Measurements from ENCODE around the gene CLIP1. TPM values are rescaled to one million over a fixed set of nuclear protein-coding genes. Genes with fewer than 3 reads are reported as not detected.

CLIP1 gene
- total RNA-seq, 3 donors from 2014 or later (not counting 1 experiment from before 2014, with no cell fraction given): 67.1 to 88.5 (median 69.1) TPM

- peaks cover 39% of the 10 kb centered on the region for H3K36me3 ChIP-seq (ENCODE audit: control insufficient read depth, insufficient read depth, low read length)
- no peak for TF ChIP-seq CTCF (IDR thresholded peaks at IDR 0.05)
Observed at GRCh38 chr12:122310626-122311333, 111.7 kb downstream of the CLIP1 start.

GRCh38 chr12:122309564-122310121 is 112.8 kb downstream of the CLIP1 start:
- no peak for DNase-seq

More at GRCh38 chr12:122310626-122311333, 111.7 kb downstream of the CLIP1 start:
- Histone ChIP-seq H3K9me3 (ENCODE audit: control insufficient read depth, insufficient read depth, low read length) (no peaks in the 10 kb centered on the region), H3K27ac (ENCODE audit: low read length) (no peak overlapping the region), H3K27me3 (ENCODE audit: control insufficient read depth, insufficient read depth, low read length) (no peaks in the 10 kb centered on the region), H3K4me3 (ENCODE audit: low read length) (no peak overlapping the region), H3K4me1 (ENCODE audit: control insufficient read depth, insufficient read depth, low read length) (no peaks in the 10 kb centered on the region)
- Mint-ChIP-seq H3K27me3 (ENCODE audit: low read depth in 2 of 2) (no peaks in the 10 kb centered on the region), H3K4me3 (no peak overlapping the region), H3K9me3 (no peaks in the 10 kb centered on the region), H3K27ac (no peak overlapping the region), H3K4me1 (no peaks in the 10 kb centered on the region), H3K36me3 (peaks cover 7% of the 10 kb centered on the region)
- no peak for DNase-seq
- WGBS (ENCODE audit: insufficient coverage): 80% methylated on average over 3 of the region's 3 CpGs
- intact Hi-C loops (cut with micrococcal nuclease): no loop called here
- no peak for ATAC-seq

GRCh38 chr12:122308811-122309210 is 113.7 kb downstream of the CLIP1 start:
- H3K9me3 Mint-ChIP-seq: no peaks in the 10 kb centered on the region
- H3K27me3 Mint-ChIP-seq (ENCODE audit: low read depth in 2 of 2): no peaks in the 10 kb centered on the region
- no peak overlapping the region for H3K4me3 ChIP-seq (ENCODE audit: low read length)
- H3K27ac Mint-ChIP-seq: no peak overlapping the region
- TF ChIP-seq CTCF (IDR thresholded peaks at IDR 0.05): no peak
- intact Hi-C loops (cut with micrococcal nuclease): no loop called here
- H3K36me3 Mint-ChIP-seq: no peaks in the 10 kb centered on the region
- 91% methylated on average over 1 of the region's 1 CpG for WGBS (ENCODE audit: insufficient coverage)
- H3K9me3 ChIP-seq (ENCODE audit: control insufficient read depth, insufficient read depth, low read length): no peaks in the 10 kb centered on the region
- H3K27ac ChIP-seq (ENCODE audit: low read length): no peak overlapping the region
- H3K4me1 Mint-ChIP-seq: no peaks in the 10 kb centered on the region
- H3K4me1 ChIP-seq (ENCODE audit: control insufficient read depth, insufficient read depth, low read length): no peaks in the 10 kb centered on the region
- no peak for DNase-seq
- H3K36me3 ChIP-seq (ENCODE audit: control insufficient read depth, insufficient read depth, low read length): peaks cover 40% of the 10 kb centered on the region
- ATAC-seq: no peak
- no peak overlapping the region for H3K4me3 Mint-ChIP-seq
- no peaks in the 10 kb centered on the region for H3K27me3 ChIP-seq (ENCODE audit: control insufficient read depth, insufficient read depth, low read length)

More at GRCh38 chr12:122309564-122310121, 112.8 kb downstream of the CLIP1 start:
- no peak overlapping the region for H3K27ac ChIP-seq (ENCODE audit: low read length)
- H3K27me3 ChIP-seq (ENCODE audit: control insufficient read depth, insufficient read depth, low read length): no peaks in the 10 kb centered on the region
- Mint-ChIP-seq H3K4me1 (no peaks in the 10 kb centered on the region), H3K27ac (no peak overlapping the region), H3K4me3 (no peak overlapping the region), H3K36me3 (peaks cover under 1% of the 10 kb centered on the region), H3K9me3 (no peaks in the 10 kb centered on the region), H3K27me3 (ENCODE audit: low read depth in 2 of 2) (no peaks in the 10 kb centered on the region)
- intact Hi-C loops (cut with micrococcal nuclease): no loop called here
- peaks cover 39% of the 10 kb centered on the region for H3K36me3 ChIP-seq (ENCODE audit: control insufficient read depth, insufficient read depth, low read length)
- no peaks in the 10 kb centered on the region for H3K4me1 ChIP-seq (ENCODE audit: control insufficient read depth, insufficient read depth, low read length)
- H3K9me3 ChIP-seq (ENCODE audit: control insufficient read depth, insufficient read depth, low read length): no peaks in the 10 kb centered on the region
- no peak for TF ChIP-seq CTCF (IDR thresholded peaks at IDR 0.05)
- no peak for ATAC-seq
- H3K4me3 ChIP-seq (ENCODE audit: low read length): no peak overlapping the region
- WGBS (ENCODE audit: insufficient coverage): 85% methylated on average over 8 of the region's 8 CpGs
